Esophagus mucosa (tissue), 1 donor: Measurements from ENCODE around the gene MN1. TPM values are rescaled to one million over a fixed set of nuclear protein-coding genes. Genes with fewer than 3 reads are reported as not detected.
A peak's percentile ranks its signal among the peaks of the same experiment; 100 is the strongest.
"Not testable (repeated sequence)": the region's sequence is repeated elsewhere in the genome, so short reads cannot be mapped to it uniquely, and the experiment has no call there.

Source experiments
- ATAC-seq: fragments of 200-7000 bp; cut with Tn5 transposase; one replicate; pipeline ENCODE4 v1.9.1; 2020
- total RNA-seq: library from RNA; stranded (reverse); gene quantifications from one replicate; pipeline ENCODE4 v1.2.4, GENCODE V29; 2023
- donor health status: DM: yes; HTN: yes; CAD: no.

The MN1 gene
- total RNA-seq, 1 donor from 2014 or later: 1.7 TPM

DNA sequence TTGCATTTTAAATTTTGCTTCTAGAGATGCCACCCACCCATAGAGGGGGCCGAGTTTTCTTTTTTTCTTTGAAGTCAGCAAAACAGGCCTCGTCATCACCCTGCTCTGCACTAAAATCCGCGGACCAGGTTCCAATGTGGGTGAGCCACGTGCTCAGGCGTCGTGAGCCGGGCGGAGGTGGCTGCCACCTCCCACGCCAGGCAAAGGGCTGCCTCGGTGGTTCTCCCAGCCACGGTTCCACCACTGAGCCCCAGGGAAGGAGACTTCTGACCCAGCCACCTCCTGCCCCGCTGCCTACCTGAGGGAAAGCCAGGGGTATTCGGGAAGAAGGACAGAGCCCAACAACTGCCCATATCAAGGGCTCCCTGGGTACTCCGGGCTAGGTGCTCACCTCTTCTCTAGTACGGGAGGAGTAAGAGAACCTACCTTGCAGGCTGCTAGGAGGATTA lies 45.3 kb downstream of the MN1 start:
- ATAC-seq: no peak

DNA sequence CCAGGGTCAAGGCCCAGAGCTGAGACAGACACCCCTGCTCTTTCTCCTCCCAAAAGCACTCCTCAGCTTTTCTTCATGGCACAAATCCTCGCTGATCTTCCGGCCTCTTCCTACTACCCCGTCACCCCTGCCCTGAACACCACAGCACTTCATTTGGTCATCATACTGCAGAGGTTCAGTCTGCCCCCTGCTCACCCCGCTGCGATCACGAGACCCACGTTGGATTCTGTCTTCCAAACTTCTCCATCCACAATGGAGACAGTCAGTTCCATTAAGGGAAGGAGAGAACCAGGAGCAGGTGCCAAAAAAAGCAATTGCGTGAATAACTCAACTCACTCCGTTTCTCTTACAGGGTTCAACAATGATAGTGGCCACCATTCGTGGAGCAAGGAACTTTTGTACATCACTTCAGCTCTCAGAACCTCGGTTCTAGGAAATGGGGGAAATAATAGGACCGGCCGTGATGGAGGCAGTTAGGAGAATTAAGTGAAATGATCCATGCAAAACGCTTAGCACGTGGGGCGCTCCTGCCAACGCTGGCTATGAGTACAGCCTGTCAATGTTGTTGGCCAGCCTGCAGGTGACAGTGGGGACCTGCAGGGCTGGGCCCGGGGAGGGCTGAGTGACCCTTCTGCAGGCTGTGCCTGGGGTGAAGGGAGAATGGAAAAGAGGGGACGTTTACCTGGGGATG lies 45.9 kb downstream of the MN1 start:
- ATAC-seq: no peak

DNA sequence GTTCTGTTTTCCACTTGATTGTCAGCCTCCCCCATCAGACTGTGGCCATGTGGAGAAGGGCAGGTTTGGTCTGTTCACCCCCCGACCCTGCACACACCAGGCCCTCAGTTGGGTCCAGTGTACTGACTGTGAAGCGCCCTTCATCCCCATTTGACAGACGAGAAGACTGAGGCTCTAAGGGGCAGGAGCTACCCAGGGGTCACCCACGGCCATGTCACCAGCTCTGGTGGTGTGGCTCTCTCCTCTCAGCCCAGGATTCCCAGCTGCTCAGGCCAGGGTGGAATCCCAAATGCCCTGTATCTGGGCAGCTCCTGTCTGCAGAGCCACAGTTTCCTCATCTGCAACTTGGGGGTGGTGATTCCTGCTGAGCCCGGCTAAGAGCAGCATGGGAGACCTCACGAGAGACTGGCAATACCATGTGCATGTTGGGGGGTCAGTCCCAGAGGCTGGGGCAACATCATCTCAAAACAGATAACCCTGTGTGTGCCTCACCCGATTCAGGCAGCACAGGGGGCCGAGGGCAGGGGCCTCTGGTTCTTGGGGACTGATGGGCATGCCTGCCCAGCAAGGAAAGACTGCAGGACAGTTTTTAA lies 46.6 kb downstream of the MN1 start:
- peak; percentile 2 for ATAC-seq

DNA sequence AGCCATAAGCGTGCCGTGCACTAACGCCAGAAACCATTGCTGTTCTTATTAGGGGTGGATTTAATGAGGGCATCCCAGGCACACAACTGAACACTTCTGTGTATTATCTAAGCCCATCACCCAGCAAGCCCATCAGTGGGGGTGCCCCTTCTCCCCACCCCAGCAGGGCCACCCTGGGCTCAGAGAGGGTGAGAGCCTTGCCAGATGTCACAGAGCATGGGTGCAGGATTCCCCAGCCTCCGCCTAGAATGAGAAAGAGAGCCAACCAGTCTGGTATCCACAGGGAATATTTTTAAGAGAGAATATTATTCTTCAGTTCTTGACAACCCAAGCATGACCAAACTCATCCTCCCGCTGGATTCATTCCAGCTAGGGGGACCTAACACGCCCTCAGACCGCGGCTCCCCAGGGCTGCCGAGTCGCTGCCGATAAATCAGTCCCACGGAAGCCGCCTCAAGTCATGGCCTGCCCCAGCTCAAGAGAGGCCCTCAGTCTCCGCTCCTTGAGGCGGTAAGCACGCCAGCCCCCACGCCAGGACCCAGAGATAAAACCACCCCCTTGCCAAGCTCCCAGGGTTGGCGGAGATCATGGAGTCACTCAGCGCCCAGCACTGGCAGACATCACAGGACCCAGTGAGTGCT lies 47.2 kb downstream of the MN1 start:
- peak; percentile 31 for ATAC-seq

DNA sequence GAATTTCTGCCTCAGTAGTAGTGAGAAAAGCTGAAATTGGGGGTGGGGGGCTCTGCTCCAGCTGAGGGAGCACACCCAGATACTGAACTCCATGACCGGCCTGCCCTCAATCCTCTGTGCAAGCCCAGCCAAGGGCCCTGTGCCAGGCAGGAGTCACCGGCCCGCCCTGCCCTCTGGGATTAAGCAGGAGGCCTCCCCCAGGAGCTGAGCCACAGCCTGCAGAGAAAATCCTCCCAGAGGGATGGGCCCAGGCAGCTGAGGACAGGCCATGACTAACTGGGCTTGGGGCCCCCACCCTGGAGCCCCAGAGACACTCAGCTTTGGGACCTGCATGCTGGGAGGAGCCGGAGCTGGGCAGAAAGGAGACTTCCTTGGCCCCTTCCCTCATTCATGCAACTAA lies 48.8 kb downstream of the MN1 start:
- peak; percentile 93 for ATAC-seq

DNA sequence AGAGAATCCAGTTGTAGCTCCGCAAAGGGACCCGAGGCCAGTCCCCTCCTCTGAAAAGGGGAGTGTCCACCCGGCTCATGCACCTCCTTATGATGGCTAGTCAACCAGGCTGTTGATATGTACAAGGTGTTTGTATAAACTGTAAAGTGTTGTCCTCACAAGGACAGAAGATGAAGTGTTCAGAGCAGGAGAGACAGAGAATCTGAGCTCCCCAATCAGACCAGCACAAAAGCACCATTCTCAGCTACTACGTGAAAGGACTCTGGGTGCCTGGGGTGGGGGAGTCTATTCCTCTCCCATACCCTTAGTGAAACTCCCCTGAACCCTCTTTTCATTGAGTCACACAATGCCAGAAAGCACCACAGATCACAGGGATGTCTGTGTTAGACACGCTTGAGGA lies 49.4 kb downstream of the MN1 start:
- ATAC-seq: no peak

DNA sequence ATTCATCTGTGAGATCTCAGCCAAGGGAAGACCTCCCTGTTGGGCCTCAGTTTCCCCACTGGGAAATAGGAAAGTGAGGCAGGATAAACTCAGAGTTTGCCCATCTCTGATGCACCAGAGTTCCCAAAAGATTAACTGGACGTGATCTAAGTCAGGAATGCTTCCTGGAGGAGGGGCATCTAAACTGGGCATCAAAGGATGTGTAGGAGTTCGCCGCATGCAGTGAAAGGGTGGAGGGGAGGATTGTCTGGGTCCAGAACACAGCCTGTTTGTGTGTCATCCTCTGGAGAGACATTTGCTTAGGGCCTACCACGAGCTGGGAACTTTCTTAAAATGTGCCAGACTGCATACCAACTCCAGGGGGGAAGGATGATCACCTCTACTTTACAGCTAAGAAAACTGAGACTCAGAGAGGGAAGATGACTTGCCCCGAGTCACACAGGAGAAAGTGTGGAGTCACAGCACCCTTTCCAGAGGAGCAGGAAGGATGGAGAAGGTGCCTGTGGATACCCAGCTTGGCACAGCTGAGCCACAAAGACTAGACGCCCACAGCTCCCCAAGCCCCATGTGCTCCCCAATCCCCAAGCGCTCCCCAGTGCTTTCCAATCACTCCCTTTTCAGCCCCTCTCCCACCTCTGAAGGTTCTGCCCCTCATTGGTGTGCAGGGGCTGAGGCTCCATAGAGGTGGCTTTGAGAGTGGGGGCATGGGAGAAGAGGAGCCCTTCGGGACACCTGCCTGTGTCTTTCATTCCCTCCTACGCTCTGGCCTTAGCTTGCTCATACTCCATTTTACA lies 50.1 kb downstream of the MN1 start:
- no peak for ATAC-seq

DNA sequence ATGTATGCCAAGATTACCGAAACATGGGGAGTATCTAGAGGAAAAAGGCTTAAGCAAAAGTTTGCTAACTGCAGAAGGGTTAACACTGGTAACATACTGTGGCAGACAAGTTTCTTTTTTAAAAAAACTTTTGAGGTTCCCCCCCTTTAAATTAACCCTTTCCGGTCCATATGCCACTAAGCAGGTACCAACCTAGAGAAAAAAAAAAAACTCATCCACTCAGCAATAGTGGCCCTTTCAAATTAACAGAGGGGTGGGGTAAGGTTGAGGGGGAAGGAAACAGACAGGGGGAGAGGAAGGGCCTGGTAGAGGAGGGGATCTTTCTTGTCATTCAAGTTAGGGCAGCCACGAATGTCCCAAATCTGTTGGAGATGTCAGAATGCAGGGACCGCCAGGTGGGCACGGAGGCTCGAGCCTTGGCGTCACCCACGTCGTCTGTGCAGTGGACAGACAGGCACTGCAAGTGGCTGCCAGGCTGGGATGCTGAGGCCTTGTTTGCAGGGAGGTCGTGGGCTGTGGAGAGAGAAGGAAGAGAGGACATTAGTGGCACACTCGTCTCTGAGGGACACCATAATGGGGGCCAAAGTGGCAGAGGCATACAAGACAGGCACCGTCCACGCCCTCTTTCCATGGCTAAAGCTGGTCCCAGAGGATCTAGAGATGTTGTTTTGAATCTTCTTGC lies 50.8 kb downstream of the MN1 start:
- no peak for ATAC-seq

DNA sequence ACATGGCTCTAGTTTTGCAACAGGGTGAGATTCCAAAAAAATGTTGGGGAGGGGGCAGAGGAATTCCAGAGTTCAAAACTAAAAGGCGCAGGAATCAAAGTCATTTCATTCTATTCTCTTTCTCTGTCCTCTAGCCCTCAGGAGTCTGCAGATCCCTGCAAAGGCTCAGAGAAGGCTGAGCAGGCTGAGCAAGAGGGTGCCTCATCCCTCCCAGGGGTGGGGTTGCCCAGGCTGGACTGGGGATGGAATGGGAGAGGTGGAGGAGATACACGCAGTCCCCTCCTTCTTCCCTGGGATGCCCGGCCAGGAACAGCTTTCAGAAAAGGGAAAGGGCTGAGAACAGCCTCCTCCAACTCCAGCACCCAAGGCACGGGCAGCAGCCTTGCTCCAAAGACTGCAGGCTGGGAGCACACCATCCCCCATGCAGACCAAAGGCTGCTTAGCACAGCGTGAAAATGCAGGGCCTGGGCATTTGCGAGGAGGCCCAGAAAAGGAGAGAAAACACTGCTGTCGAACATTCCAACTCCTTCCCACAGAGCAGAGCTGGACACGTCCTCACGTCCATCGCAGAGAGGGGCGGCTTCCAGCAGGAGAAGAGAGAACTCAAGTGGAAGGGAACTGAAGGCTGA lies 51.8 kb downstream of the MN1 start:
- ATAC-seq: no peak

DNA sequence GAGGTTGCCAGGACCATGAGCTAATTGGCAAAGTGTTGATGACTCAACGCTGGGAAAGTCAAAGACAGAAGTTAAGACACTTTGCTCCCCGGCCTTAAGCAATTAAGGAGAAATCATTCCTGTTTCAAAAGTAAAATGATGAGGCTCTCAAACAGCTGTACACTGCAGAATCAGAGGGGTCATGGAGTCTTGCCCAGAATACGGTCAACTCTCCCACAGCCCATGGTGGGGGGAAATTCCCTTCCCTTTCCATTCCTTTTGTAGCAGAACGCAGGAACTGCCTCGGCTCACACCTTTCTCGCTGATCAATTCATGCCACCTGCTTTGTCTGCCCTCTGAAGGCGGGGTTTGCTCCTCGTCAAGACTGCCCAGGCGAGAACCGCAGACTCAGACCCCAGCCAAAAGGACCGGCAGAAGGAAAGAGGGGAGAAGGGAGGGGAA lies 52.8 kb downstream of the MN1 start:
- ATAC-seq: no peak

DNA sequence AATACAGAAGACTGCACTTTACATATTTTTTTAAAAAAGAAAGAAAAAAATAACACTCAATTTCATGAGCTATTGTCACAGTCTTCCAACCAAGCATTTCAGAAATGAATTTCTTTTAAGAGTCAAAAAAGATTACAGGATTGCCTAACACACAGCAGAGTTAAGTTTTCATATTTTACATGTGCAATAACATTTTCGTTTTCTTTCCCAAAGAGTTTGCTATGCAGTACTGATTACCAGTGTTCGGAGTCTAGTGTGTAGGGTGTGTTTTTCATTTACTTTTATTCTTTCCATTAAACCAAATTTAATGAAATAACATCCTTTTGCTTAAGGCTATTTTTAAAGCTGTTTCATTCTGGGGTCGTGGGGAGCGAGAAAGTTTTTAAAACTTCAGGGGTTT lies 53.2 kb downstream of the MN1 start:
- ATAC-seq: no peak

DNA sequence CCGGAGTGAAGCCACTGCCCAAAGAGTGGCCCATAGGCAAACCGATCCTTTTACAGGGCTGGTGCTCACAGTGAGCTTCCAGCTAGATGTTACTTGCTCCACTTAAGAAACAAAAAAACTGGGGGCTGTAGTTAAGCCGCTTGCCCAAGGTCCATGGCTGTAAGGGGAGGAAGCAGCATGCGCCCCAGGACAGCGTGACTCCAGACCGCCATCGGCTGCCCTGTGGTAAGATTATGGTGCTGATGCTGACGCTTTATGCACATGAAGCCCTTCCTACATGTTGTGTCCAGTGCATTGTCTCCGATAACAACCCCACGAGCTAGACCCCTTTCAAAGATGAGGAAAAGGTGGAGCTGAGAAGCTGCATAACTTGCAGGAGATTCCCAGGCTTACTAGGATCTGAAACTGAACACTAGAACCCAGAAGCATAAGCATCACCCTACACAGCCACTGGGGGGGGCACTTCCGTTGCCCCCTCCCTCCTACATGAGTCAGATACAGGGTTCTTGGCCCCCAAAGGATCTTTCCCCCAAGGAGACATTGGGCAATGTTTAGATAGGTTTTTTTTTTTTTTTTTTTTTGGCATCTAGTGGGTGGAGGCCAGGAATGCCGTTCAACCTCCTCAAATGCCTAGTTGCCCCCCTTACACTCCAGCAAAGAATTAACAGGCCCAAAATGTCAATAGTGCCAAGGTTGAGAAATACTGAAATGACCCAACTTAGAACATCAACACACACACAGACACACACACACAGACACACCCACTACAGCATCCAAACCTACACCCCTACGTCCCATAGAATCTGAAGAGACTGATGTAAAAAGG lies 53.9 kb downstream of the MN1 start:
- ATAC-seq: no peak

DNA sequence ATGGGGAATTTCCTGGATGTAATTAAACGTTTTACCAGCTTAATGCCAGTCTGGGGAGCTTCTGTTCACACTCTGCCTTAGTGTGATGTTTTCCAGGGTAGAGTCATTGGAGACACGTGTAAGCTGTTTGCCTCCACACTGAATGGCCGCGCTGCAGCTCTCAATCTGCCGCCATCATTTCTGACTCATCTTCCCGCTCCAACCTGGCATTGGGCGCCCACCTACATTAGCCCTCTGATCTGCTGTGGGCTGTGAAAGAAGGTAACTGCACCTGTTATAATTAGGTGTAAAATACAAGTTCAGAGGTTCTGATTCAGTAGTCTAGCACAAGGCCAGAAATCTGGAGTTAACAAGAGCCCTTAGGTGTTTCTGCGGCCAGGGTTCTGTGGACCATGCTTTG lies 54.6 kb downstream of the MN1 start:
- ATAC-seq: no peak

DNA sequence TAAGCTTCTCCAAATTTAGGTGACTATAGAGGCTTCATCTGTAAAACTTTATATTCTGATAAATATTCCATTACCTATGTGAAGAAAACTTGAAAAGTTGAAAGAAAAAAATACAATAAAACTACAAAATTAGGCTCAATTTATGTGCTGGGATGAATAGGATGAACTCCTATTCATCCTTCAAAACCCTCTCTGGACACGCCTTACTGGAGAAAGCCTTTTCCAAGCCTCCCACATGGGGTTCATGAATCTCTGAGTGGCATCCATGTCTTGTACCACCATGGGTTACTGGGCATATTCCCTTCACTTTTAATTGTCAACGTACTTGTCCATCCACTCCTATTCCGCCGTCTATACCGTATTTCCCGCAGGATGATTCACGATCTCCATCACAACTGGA lies 55.7 kb downstream of the MN1 start:
- no peak for ATAC-seq

DNA sequence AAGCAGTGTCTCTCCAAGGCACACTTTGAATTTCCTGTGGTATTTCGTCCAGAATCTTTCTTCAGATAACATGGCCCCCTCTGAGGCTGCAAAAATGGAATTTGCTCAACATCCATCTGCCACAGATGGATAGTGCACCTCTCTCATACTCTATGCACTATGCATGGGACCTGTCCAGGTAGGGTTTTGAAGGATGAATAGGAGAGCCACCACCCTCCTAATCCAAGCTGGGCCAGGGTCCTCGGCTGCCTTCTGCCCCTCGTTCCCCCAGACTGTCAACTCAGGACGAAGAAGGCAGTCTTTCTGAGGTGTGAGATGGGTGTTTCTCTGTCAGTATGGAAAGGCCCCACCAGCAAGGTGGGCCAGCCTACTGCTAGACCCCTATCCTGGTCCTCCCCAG lies 56.4 kb downstream of the MN1 start:
- ATAC-seq: no peak

DNA sequence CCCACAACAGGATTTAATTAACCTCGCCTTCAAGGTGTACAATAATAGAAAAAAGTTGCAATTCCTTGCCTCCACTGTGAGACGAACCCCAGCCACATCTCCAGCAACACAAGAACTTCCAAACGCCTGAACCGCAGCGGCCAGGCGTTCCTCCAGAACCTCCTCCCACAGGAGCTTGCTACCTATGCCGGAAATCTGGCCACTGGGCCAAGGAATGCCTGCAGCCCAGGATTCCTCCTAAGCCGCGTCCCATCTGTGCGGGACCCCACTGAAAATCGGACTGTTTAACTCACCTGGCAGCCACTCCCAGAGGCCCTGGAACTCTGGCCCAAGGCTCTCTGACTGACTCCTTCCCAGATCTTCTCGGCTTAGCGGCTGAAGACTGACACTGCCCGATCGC lies 57.5 kb downstream of the MN1 start:
- ATAC-seq: not testable (repeated sequence)

DNA sequence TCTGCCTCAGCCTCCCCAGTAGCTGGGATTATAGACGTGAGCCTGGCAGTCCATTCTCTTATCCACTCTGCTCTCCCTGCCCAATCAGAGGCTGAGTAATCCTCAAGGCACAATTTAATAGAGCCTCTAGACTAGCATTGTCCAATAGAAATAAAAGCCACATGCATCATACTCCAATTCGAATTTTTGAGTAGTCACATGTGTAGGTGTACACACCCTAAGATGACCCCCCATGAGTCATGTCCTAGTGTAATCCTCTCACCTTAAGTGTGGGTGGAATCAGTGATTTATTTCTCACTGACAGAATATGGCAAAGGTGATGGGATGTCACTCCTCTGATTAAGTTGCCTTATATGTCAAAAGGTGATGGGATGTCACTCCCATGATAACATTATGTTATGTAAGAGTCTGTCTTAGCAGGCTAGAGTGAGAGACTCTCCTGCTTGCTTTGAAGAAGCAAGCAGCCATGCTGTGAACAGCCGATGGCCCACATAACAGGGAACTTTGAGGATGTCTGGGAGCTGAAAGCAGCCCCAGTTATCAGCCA lies 61.3 kb downstream of the MN1 start:
- ATAC-seq: peak; percentile 88

DNA sequence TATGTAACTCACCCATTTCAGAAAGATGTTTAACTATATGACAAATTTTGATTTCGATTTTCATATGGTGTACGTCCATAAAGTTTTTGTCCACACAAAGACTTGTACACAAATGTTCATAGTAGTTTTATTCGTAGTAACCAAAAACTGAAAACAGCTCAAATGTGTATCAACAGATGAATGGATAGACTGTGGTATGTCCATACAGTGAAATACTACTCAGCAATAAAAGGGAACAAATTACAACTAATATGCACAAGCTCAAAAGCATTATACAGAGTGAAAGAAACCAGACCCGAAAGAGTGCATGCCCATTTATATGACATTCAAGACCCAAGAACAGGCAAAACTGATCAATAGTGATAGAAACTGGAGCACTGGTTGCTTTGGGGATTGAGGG lies 64.0 kb downstream of the MN1 start:
- no peak for ATAC-seq

DNA sequence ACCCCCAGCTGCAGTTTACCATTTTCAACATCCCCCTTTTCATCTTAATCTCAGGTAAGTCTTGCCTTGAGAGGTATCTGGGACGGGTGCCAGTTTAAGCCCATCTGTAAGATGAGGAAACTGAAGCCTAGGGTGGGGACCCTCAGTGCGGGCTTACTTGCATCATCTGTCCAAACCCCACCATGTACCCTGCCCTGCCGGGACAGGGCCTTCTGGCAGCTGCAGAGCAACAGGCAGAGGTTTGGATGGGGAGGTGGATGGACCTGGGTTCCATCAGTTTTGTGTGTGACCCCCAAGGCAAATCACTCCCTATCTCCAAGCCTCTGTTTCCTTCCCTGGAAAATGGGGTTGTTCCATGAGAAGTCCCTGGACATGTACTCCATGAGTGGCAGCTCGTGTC lies 67.5 kb downstream of the MN1 start:
- ATAC-seq: no peak

DNA sequence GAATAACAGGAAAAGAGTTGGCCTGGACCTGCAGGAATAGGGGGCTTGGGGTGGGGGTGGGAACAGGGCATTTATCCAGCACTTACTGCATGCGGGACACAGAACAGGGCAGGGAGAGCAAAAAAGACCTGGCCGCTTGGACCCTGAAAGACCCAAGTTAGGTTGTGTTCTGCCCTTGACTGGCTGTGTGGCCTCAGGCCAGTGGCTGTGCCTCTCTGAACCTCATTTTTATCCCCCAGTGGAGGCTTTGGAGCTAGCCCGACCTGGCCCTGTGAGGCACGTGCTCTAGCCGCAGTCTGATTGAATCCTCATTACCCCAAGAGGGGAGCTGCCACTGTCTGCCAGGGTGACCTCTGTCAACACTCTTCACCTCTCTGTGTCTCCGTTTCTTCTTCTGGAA lies 68.7 kb downstream of the MN1 start:
- ATAC-seq: no peak

DNA sequence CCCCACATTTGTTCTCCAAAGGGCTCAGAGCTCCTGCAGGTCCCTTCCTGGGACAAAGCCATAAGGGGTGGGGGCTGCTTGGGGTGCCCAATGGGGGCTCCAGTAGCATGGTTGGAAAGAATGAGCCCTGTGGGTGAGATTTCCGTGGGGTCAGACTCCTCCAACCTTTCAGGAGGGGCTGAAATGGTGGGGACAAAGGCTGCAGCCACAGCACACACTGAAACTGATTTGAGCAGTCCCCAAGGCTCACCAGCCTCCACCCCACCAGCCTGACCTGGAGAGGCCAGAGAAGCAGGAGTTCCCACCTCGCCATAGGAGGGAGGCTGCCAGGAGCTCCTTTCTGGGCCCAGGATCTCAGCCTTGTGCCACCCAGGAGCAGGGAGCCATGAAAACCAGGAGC lies 69.2 kb downstream of the MN1 start:
- no peak for ATAC-seq
